Right lobe of liver (tissue), 6 donors: Measurements from ENCODE around the gene HOXD8. TPM values are rescaled to one million over a fixed set of nuclear protein-coding genes. Genes with fewer than 3 reads are reported as not detected.

Experiments
- ATAC-seq, 4 donors: fragments of 200-7000 bp; cut with Tn5 transposase; one replicate each; pipeline ENCODE4 v1.9.1; 2020; ENCODE audit warnings: mild to moderate bottlenecking in 4 of 4, moderate library complexity in 4 of 4
- DNase-seq, 3 donors: peaks; one replicate each; pipeline ENCODE4 v3.0.0-alpha.2; 2020
- H3K27ac ChIP-seq, 3 donors: fragments of 200-600 bp; one replicate each; pipeline ENCODE4 v1.8.0; 2022
- H3K27me3 ChIP-seq, 2 donors: fragments of 200-600 bp; one replicate each; pipeline ENCODE4 v1.8.0; 2022
- H3K36me3 ChIP-seq, 4 donors: fragments of 200-600 bp; sonication (generic) in 1 of 4; one replicate each; pipeline versions ENCODE4 v1.5.1 to v1.8.0; 2017 to 2022; ENCODE audit warnings: control low read depth in 1 of 4
- H3K4me1 ChIP-seq, 4 donors: fragments of 200-600 bp; sonication (generic) in 1 of 4; one replicate each; pipeline versions ENCODE4 v1.5.1 to v1.8.0; 2017 to 2022; ENCODE audit warnings: control low read depth in 1 of 4
- H3K4me3 ChIP-seq, 3 donors: fragments of 200-600 bp; one replicate each; pipeline ENCODE4 v1.8.0; 2022
- H3K9me3 ChIP-seq, 4 donors: fragments of 200-600 bp; sonication (generic) in 1 of 4; one replicate each; pipeline versions ENCODE4 v1.5.1 to v1.8.0; 2017 to 2022; ENCODE audit warnings: control low read depth in 1 of 4
- CTCF ChIP-seq, 4 donors: fragments of 200-600 bp in 3 of 4; fragments of 450-650 bp in 1 of 4; IDR thresholded peaks; one replicate each; pipeline versions ENCODE4 v1.5.1 to v1.8.0; 2016 to 2022; ENCODE audit warnings: antibody characterized with exemption in 4 of 4, mild to moderate bottlenecking in 2 of 4
- POLR2A ChIP-seq: fragments of 450-650 bp; IDR thresholded peaks from one replicate; pipeline ENCODE4 v1.6.1; 2017; ENCODE audit warnings: antibody characterized with exemption, mild to moderate bottlenecking
- WGBS: methylation state at CpG from one replicate; pipeline ENCODE4 v1.1.6; 2018; ENCODE audit warnings: low coverage, low lambda C conversion rate; ENCODE audit not compliant: insufficient coverage; ENCODE audit errors: missing lambda C conversion rate; 5-methylcytosine and 5-hydroxymethylcytosine counted together
- intact Hi-C, 2 donors: fragments of 100-400 bp; cut with DNase I; formaldehyde crosslinking; loops; one replicate each; pipeline versions ENCODE4 v1.11.2 to v1.14.1; 2022
- total RNA-seq, 6 experiments: library from RNA; depleted of rRNA in 2 of 6; stranded (reverse); fragments of >200 nt in 2 of 6; fragmentation: NEBNext Ultra II Directional in 3 of 6; extraction: Animal tissue kit (Norgen Biotek cat#: 25700) in 3 of 6; gene quantifications; one replicate each; pipeline versions ENCODE4 v1.1.0 to v1.2.4, GENCODE V29; 2016 to 2023
- donor health status: DM: no; HTN: yes; CAD: no.
- donor health status: DM: no; HTN: no; CAD: no.
- donor health status: DM: no; HTN: no; CAD: no.
- donor health status: DM: no; HTN: yes; CAD: no.
- donor health status: DM: no; HTN: yes; CAD: no.

The HOXD8 gene
- total RNA-seq, 6 experiments from 2014 or later = 0.74 TPM; not detected in 5

- ATAC-seq = no peak
- no peaks in the 10 kb centered on the region for H3K9me3 ChIP-seq
- intact Hi-C loops = no loop called here
- WGBS = 29% methylated on average over 2 of the region's 2 CpGs
- H3K36me3 ChIP-seq = no peaks in the 10 kb centered on the region
- no peak for DNase-seq
- no peaks in the 10 kb centered on the region for H3K4me1 ChIP-seq
- no peak overlapping the region for H3K27ac ChIP-seq
- TF ChIP-seq POLR2A (no peak), CTCF (IDR thresholded peaks at IDR 0.05) (no peak)
- H3K4me3 ChIP-seq = no peak overlapping the region
- H3K27me3 ChIP-seq = peaks cover 29 to 57% of the 10 kb centered on the region in 2 donors
Measured at GRCh38 chr2:176169711-176170110, 40.2 kb downstream of the HOXD8 start.

- intact Hi-C loops = no loop called here
- Histone ChIP-seq H3K9me3 (no peaks in the 10 kb centered on the region), H3K36me3 (no peaks in the 10 kb centered on the region), H3K4me1 (no peaks in the 10 kb centered on the region), H3K27ac (no peak overlapping the region), H3K27me3 (peaks cover 21 to 53% of the 10 kb centered on the region in 2 donors), H3K4me3 (no peak overlapping the region)
- TF ChIP-seq CTCF (IDR thresholded peaks at IDR 0.05) (no peak), POLR2A (no peak)
- DNase-seq = no peak
- 67% methylated on average over 1 of the region's 1 CpG for WGBS
- ATAC-seq = no peak
Measured at GRCh38 chr2:176170602-176171305, 41.2 kb downstream of the HOXD8 start.

- intact Hi-C loops = no loop called here
- DNase-seq = no peak
- ATAC-seq = no peak
- Histone ChIP-seq H3K27ac (no peak overlapping the region), H3K27me3 (peaks cover 20 to 55% of the 10 kb centered on the region in 2 donors), H3K9me3 (no peaks in the 10 kb centered on the region), H3K4me3 (no peak overlapping the region), H3K4me1 (no peaks in the 10 kb centered on the region), H3K36me3 (no peaks in the 10 kb centered on the region)
- TF ChIP-seq CTCF (IDR thresholded peaks at IDR 0.05) (no peak), POLR2A (no peak)
- WGBS = 27% methylated on average over 21 of the region's 51 CpGs
Measured at GRCh38 chr2:176171351-176172006, 42.0 kb downstream of the HOXD8 start.

GRCh38 chr2:176172007-176172894, 42.7 kb downstream of the HOXD8 start:
- Histone ChIP-seq H3K36me3 (no peaks in the 10 kb centered on the region), H3K4me3 (no peak overlapping the region), H3K4me1 (no peaks in the 10 kb centered on the region), H3K9me3 (no peaks in the 10 kb centered on the region), H3K27me3 (peaks cover 20 to 57% of the 10 kb centered on the region in 2 donors), H3K27ac (no peak overlapping the region)
- no peak for DNase-seq
- 10% methylated on average over 34 of the region's 60 CpGs for WGBS
- TF ChIP-seq CTCF (IDR thresholded peaks at IDR 0.05) = no peak
- TF ChIP-seq POLR2A = no peak
- no peak for ATAC-seq
- intact Hi-C loops = no loop called here
